Activated CD4-positive, alpha-beta T cell treated with anti-CD3 and anti-CD28 coated beads for 36 hours (primary cell): ENCODE results near the gene CERT1. TPM values are rescaled to one million over a fixed set of nuclear protein-coding genes. Genes with fewer than 3 reads are reported as not detected.

Source experiments
- ATAC-seq: fragments of 200-7000 bp; cut with Tn5 transposase; one replicate; pipeline ENCODE4 v1.10.0; 2021; ENCODE audit warnings: mild to moderate bottlenecking, moderate library complexity
- CTCF ChIA-PET: fragments of 350-600 bp; sonication (Branson Sonifier 250); formaldehyde crosslinking; loops from one replicate; lab custom pipeline; 2021; ENCODE audit warnings: antibody characterized with exemption; lab: Charles Lee
- POLR2A ChIA-PET: fragments of 350-600 bp; sonication (Branson Sonifier 250); formaldehyde crosslinking; loops from one replicate; lab custom pipeline; 2021; ENCODE audit warnings: antibody characterized with exemption, inconsistent platforms; lab: Charles Lee
- DNase-seq: peaks from one replicate; pipeline ENCODE4 v3.0.0-alpha.2; 2020
- H3K27ac Mint-ChIP-seq: one replicate; pipeline ENCODE4 v1.8.0; 2021; ENCODE audit warnings: mixed read lengths
- H3K27me3 Mint-ChIP-seq: one replicate; pipeline ENCODE4 v1.8.0; 2021; ENCODE audit warnings: mixed read lengths
- H3K36me3 Mint-ChIP-seq: one replicate; pipeline ENCODE4 v1.8.0; 2021; ENCODE audit warnings: low read depth, mixed read lengths
- H3K4me1 Mint-ChIP-seq: one replicate; pipeline ENCODE4 v1.8.0; 2021; ENCODE audit warnings: mixed read lengths
- H3K4me3 Mint-ChIP-seq: one replicate; pipeline ENCODE4 v1.8.0; 2021; ENCODE audit warnings: mild to moderate bottlenecking, moderate library complexity, mixed read lengths
- H3K9me3 Mint-ChIP-seq: one replicate; pipeline ENCODE4 v1.8.0; 2021; ENCODE audit warnings: low read depth, mixed read lengths
- intact Hi-C, 2 experiments: fragments of 100-400 bp; cut with DNase I in 1 of 2; cut with micrococcal nuclease in 1 of 2; formaldehyde crosslinking; loops; one replicate each; pipeline versions ENCODE4 v1.14.2 to v1.15.1; 2022 to 2024; cut with DNase I, micrococcal nuclease
- total RNA-seq, 2 experiments: library from RNA; stranded (reverse); gene quantifications; one replicate each; pipeline ENCODE4 v1.2.3, GENCODE V29; 2021

CERT1 gene
- total RNA-seq, 2 experiments from 2014 or later = 21.6 to 24.5 TPM

DNA sequence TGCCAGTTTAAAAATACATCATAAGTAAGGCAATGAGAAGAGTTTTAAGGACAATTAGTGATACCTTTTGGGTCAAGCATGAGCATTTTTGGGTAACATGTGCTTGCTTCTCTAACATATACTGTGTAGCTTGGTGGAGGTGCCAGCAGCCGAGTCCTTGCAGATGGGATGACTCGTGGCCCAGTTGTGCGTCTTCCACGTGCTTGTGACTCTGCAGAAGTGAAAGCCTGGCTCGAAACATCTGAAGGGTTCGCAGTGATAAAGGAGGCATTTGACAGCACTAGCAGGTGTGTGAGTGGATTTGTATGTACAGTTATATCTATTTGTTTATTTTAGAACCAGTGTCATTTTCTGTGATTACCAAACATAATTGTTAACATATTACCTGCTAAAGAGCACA lies 156.2 kb downstream of the CERT1 start:
- Mint-ChIP-seq H3K27me3 (no peaks in the 10 kb centered on the region), H3K9me3 (no peaks in the 10 kb centered on the region), H3K4me3 (no peak overlapping the region), H3K36me3 (peaks cover 68% of the 10 kb centered on the region), H3K4me1 (peaks cover 16% of the 10 kb centered on the region), H3K27ac (no peak overlapping the region)
- ChIA-PET POLR2A (no interaction called here), CTCF (no interaction called here)
- DNase-seq = no peak
- no peak for ATAC-seq
- intact Hi-C loops = no loop called here

DNA sequence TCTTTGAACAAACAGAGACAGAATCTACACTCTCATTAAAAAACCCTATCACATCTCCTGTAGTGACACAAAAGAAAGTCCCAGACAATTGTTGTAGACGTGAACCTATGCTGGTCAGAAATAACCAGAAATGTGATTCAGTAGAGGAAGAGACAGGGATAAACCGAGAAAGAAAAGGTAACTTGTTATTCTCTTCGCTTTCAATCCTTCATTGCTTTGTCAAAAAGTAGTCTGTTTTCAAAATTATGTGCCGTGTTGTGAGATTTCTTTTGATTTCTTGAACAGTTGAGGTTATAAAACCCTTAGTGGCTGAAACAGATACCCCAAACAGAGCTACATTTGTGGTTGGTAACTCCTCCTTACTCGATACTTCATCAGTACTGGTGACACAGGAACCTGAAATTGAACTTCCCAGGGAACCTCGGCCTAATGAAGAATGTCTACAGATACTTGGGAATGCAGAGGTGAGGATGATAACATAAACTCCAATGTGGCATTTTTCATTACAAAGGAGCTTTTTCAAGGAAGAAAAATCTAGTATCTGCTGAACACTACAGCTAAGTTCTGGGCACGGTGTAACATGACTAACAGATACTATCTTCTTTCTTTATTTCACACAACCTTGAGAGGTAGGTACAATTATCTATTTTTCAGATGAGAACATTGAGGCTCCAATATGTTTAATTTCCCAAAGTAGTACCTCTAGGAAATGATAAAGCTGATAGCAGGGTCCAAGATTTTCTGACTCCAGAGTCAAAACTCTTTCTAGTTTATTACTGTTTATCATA lies 160.1 kb downstream of the CERT1 start:
- Mint-ChIP-seq H3K36me3 (peaks cover 62% of the 10 kb centered on the region), H3K27ac (peak overlapping the region; percentile 78), H3K4me3 (no peak overlapping the region), H3K27me3 (no peaks in the 10 kb centered on the region), H3K9me3 (no peaks in the 10 kb centered on the region), H3K4me1 (peaks cover 16% of the 10 kb centered on the region)
- intact Hi-C loops = loop anchor here in 1 of 2 experiments (2.0 to 5.0 kb wide), 2 partner anchors 27 to 114 kb away; partner anchors contain the start of gene ANKRD31
- DNase-seq (no peak), ATAC-seq (peak; percentile 90)
- ChIA-PET POLR2A (interaction anchor here (1.4 to 1.5 kb wide), 2 partner anchors 15 to 30 kb away, joined by 4 to 5 read pairs; partner anchors contain the start of gene HMGCR), CTCF (interaction anchor here (1.1 to 2.0 kb wide), 4 partner anchors 8 to 114 kb away, joined by 3 to 7 read pairs (median 4); partner anchors contain the start of gene ANKRD31)

DNA sequence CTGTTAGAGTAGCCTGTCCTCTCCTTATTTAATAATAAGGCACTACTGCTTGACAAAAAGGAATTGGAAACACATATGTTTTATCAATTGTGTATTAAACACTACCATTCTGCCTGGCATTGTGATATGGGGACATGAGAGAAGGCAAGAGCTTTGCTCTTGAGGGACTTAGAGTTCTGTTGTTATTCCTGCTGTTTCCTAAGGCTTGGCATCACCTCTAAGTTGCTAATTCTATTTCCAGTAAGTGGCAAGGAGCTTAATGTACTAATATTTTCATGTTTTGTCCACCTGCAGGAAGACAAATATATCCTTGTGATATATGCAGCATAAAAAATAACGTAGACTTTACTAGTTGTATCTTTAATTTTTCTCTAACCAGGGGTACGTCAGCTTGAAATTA lies 161.8 kb downstream of the CERT1 start:
- Mint-ChIP-seq H3K4me1 (peaks cover 16% of the 10 kb centered on the region), H3K27ac (no peak overlapping the region), H3K36me3 (peaks cover 65% of the 10 kb centered on the region), H3K27me3 (no peaks in the 10 kb centered on the region), H3K4me3 (no peak overlapping the region), H3K9me3 (no peaks in the 10 kb centered on the region)
- POLR2A ChIA-PET = no interaction called here
- CTCF ChIA-PET = interaction anchor here (0.6 to 2.0 kb wide), 2 partner anchors 13 to 192 kb away, joined by 3 to 7 read pairs; no protein-coding TSS in a partner anchor
- no peak for ATAC-seq
- intact Hi-C loops = loop anchor here in 1 of 2 experiments (2.0 to 5.0 kb wide), 2 partner anchors 25 to 112 kb away; partner anchors contain the start of gene ANKRD31
- DNase-seq = no peak

- H3K27ac Mint-ChIP-seq = no peak overlapping the region
Measured at GRCh38 chr5:75348241-75348640, 163.2 kb downstream of the CERT1 start.

GRCh38 chr5:75342836-75343235 lies 168.6 kb downstream of the CERT1 start:
- ChIA-PET POLR2A (no interaction called here), CTCF (no interaction called here)
- no peak for DNase-seq
- Mint-ChIP-seq H3K36me3 (peaks cover 39% of the 10 kb centered on the region), H3K27ac (no peak overlapping the region), H3K27me3 (no peaks in the 10 kb centered on the region), H3K4me3 (no peak overlapping the region), H3K9me3 (no peaks in the 10 kb centered on the region), H3K4me1 (peaks cover 36% of the 10 kb centered on the region)
- no peak for ATAC-seq
- intact Hi-C loops = no loop called here

More at GRCh38 chr5:75348241-75348640, 163.2 kb downstream of the CERT1 start:
- CTCF ChIA-PET = interaction anchor here (1.0 kb wide), 1 partner anchor 12 kb away, joined by 3 read pairs; no protein-coding TSS in a partner anchor
- ATAC-seq = no peak
- no peaks in the 10 kb centered on the region for H3K9me3 Mint-ChIP-seq
- H3K4me1 Mint-ChIP-seq = peaks cover 16% of the 10 kb centered on the region
- peaks cover 63% of the 10 kb centered on the region for H3K36me3 Mint-ChIP-seq
- no peak overlapping the region for H3K4me3 Mint-ChIP-seq
- POLR2A ChIA-PET = no interaction called here
- no peak for DNase-seq
- intact Hi-C loops = no loop called here
- H3K27me3 Mint-ChIP-seq = no peaks in the 10 kb centered on the region

GRCh38 chr5:75341934-75342333 lies 169.5 kb downstream of the CERT1 start:
- H3K4me3 Mint-ChIP-seq = no peak overlapping the region
- intact Hi-C loops = no loop called here
- no peak for ATAC-seq
- no peaks in the 10 kb centered on the region for H3K9me3 Mint-ChIP-seq
- no peak overlapping the region for H3K27ac Mint-ChIP-seq
- CTCF ChIA-PET = interaction anchor here (0.8 to 1.2 kb wide), 2 partner anchors 10 to 105 kb away, joined by 5 read pairs; partner anchors contain the start of gene ANKRD31
- H3K4me1 Mint-ChIP-seq = peaks cover 37% of the 10 kb centered on the region
- no peaks in the 10 kb centered on the region for H3K27me3 Mint-ChIP-seq
- peaks cover 33% of the 10 kb centered on the region for H3K36me3 Mint-ChIP-seq
- POLR2A ChIA-PET = no interaction called here
- DNase-seq = no peak

DNA sequence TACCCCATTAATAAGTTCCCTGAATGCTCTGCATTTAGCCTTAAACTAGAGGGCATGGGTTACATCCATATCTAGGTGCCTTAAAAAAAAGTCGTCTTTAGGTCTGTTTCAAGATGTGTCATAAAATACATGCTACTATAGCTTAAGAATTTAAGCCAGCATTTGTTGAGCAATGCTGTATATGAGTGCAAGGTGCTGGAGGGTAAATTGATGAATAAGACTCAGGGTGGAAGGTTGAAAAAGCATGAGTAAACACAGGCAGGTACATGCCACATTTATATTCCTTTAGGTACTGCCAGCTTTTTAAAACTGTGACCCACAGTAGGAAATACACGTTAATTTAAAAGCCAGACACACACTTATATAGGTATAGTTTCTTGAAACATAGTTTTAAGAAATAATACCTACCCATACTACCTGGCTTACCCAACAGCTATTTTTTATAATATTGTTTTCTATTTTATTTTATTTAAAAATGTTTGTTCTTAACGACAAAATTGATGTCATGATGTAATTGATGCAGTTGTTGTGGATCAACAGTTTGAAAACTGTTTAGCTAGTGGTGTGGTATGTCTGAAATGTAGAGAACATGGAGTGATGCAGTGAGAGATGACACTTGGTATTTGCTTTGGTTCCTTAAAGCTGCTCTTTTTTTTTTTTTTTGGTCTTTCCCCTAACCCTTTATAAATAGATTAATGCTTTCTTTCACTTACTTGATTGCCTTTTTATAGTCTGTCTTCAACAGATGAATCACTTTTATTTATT lies 170.5 kb downstream of the CERT1 start:
- peaks cover 27% of the 10 kb centered on the region for H3K36me3 Mint-ChIP-seq
- ChIA-PET POLR2A (no interaction called here), CTCF (interaction anchor here (0.6 to 1.2 kb wide), 7 partner anchors 9 to 543 kb away, joined by 3 to 6 read pairs (median 4); partner anchors contain the start of gene ANKRD31)
- H3K4me3 Mint-ChIP-seq = no peak overlapping the region
- peak overlapping the region; percentile 10 for H3K27ac Mint-ChIP-seq
- no peaks in the 10 kb centered on the region for H3K9me3 Mint-ChIP-seq
- DNase-seq (no peak), ATAC-seq (no peak)
- no peaks in the 10 kb centered on the region for H3K27me3 Mint-ChIP-seq
- peaks cover 37% of the 10 kb centered on the region for H3K4me1 Mint-ChIP-seq
- intact Hi-C loops = no loop called here

DNA sequence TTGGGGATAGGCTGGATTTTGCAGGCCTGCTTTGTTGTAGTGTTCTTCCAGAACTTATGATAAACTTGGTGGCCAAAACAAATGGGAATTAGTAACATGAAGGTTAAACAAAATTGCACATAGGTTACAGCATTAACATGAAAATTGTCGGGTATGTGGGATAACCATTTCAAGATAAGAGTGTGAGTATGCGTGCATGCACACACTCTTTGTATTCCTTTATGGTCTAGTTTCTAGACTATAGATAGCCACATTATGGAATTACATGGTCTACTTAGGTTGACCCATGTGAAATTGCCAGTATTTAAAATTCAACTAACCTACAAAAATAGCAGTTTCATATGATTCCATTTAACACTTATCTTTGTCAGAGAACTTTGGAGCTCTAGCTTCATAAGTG lies 173.0 kb downstream of the CERT1 start:
- Mint-ChIP-seq H3K4me3 (no peak overlapping the region), H3K27ac (peak overlapping the region; percentile 51), H3K4me1 (peaks cover 37% of the 10 kb centered on the region), H3K36me3 (peaks cover 12% of the 10 kb centered on the region), H3K9me3 (no peaks in the 10 kb centered on the region), H3K27me3 (no peaks in the 10 kb centered on the region)
- intact Hi-C loops = loop anchor here (5.0 to 10.0 kb wide), 6 partner anchors 174 to 1774 kb away; partner anchors contain the start of genes ANKRA2 (in 1 of the 2), CERT1 (in 1 of the 2), POLK (in 1 of the 2) and UTP15 (in 1 of the 2)
- ATAC-seq (no peak), DNase-seq (no peak)
- ChIA-PET CTCF (interaction anchor here (0.6 to 1.1 kb wide), 4 partner anchors 8 to 267 kb away, joined by 3 to 4 read pairs (median 3); no protein-coding TSS in a partner anchor), POLR2A (interaction anchor here (0.6 kb wide), 1 partner anchor 173 kb away, joined by 3 read pairs; the partner anchor contains the start of gene CERT1)

DNA sequence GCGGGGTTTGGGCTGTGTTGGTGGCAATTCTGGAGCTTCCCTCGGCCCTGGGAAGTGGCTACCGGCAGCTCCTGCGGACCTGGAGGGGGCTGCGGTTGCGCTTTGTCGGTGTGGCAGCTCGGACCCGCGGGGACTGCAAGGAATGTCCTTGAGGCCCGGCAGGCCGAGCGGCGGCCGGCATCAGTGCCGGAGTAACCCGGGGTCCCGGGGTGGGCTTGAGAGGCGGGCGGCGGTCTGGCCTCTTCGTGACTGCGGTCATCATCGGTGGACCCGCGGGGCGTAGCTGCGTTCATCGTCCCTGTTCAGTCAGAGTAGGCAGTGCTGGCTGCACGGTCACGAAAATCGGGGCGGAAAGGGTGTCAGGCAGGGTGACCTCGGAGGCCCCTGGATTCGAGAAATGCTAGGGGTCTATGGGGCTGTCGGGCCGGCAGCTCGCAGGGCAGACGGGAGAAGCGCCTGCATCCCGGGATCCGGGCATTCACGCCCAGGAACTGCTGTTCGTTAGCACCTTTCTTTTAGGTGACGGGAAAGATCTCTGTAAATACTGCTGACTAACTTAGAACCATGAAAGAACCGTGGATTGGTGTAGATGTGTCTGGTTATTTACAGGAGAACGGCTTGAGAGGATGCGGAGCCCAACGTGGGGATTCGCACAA lies 173.9 kb downstream of the CERT1 start:
- Mint-ChIP-seq H3K4me1 (peaks cover 35% of the 10 kb centered on the region), H3K9me3 (no peaks in the 10 kb centered on the region), H3K4me3 (no peak overlapping the region), H3K27ac (no peak overlapping the region), H3K36me3 (peaks cover 10% of the 10 kb centered on the region), H3K27me3 (no peaks in the 10 kb centered on the region)
- POLR2A ChIA-PET = interaction anchor here (0.9 to 1.6 kb wide), 5 partner anchors 17 to 285 kb away, joined by 4 to 16 read pairs (median 5); partner anchors contain the start of genes ANKRD31, CERT1, GCNT4 and POLK
- ATAC-seq (no peak), DNase-seq (peak; percentile 55)
- intact Hi-C loops = loop anchor here (1.0 to 10.0 kb wide), 13 partner anchors 17 to 1773 kb away; partner anchors contain the start of genes CERT1 (in 2 of the 2), POC5 (in 2 of the 2), POLK (in 2 of the 2) and ANKRA2 (in 1 of the 2)
- CTCF ChIA-PET = interaction anchor here (0.6 to 1.8 kb wide), 15 partner anchors 17 to 402 kb away, joined by 3 to 19 read pairs (median 4); partner anchors contain the start of gene ANKRD31
